KG1 (cell line): Measurements from ENCODE around the gene ATP8B2.

ENCODE experiments used
- DNase-seq: peaks from one replicate; lab custom pipeline; 2025; lab: John Stamatoyannopoulos, UW

ATP8B2 gene

DNA sequence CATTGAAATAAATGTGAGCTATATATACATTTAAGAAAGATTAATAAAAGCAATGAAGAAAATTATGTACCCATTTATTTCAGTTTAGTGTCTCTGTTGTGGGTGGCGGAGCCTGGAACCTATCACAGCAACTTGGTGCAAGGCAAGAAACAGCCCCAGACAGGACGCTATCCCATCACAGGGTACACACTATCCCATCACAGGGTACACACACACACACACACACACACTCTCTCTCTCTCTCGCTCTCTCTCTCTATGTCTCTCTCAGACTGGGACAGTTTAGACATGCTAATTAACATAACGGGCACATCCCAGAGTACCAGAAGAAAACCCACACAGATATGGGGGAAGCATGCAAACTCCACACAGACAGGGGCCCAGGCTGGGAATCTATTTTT lies 73.4 kb downstream of the ATP8B2 start:
- no peak for DNase-seq

DNA sequence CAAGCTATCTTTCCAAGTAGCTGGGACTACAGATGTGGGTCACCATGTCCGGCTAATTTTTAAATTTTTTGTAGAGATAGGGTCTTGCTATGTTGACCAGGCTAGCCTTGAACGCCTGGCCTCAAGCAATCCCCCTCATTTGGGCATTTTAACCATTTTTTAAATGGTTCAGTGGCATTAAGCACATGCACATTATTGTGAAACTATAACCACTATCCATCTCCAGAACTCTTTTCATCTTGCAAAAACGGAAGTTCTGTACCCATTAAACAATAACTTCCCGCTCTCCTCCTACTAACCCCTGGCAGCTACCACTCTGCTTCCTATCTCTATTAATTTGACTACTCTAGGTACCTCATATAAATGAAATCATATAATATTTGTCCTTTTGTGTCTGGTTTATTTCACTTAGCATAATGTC lies 75.1 kb downstream of the ATP8B2 start:
- DNase-seq, result no peak
